Measurements from ENCODE around the gene TLL2. TPM values are rescaled to one million over a fixed set of nuclear protein-coding genes. Genes with fewer than 3 reads are reported as not detected.

The TLL2 gene
- total and polyA plus RNA-seq, 9 of the 15 experiments (the other 6 are each of a cell fraction or from before 2014, with no cell fraction given): 0.09 TPM; not detected in 8

DNA sequence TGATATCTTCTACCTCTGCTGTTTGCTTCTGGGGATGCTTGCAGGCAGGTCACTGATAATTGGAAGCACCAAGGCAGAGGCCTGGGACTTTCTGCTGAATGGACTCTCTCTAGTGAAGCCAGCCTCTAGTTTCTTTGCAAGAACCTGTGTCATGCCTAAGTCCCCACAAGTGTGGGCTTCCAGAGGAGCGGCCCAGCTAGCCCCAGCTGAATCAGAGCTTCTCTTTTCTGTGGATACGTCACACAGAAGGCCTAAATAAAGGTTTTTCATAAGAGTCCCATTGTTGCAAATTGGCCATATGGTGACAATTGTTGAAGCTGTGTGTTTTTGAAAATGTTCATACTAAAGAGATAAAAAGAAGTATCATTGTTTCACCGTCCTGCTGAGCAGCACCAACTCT is 148.2 kb downstream of the TLL2 start (continued):
- no peak for TF ChIP-seq CBFA2T2 (conservative IDR thresholded peaks at IDR 0.05)

- DNase-seq (ENCODE audit: extremely low read depth in 1 of 4, low spot score in 3 of 4) (no peak), FAIRE-seq (no peak), ATAC-seq (no peak)
- Histone ChIP-seq H2AFZ (ENCODE audit: low read depth, low read length) (no peak overlapping the region), H3K27ac (ENCODE audit: extremely low read depth, low read depth, low read length) (no peak overlapping the region), H3K4me1 (replicated peaks in 1 of 2; ENCODE audit: control insufficient read depth in 2 of 2, insufficient read depth in 2 of 2, low read length in 2 of 2) (no peaks in the 10 kb centered on the region), H4K20me1 (replicated peaks; ENCODE audit: control insufficient read depth, insufficient read depth, low read length) (no peaks in the 10 kb centered on the region), H3K9ac (ENCODE audit: insufficient read depth in 1 of 2, low read depth in 2 of 2, low read length in 2 of 2) (no peak overlapping the region), H3K4me2 (ENCODE audit: insufficient read depth, low read length) (no peak overlapping the region), H3K36me3 (ENCODE audit: control insufficient read depth, insufficient read depth, low read length) (no peaks in the 10 kb centered on the region), H3K79me2 (ENCODE audit: control insufficient read depth, insufficient read depth, low read length) (no peaks in the 10 kb centered on the region), H3K9me3 (replicated peaks; ENCODE audit: control insufficient read depth, insufficient read depth, low read depth, low read length) (no peaks in the 10 kb centered on the region), H3K4me3 (no peak overlapping the region), H3K9me1 (ENCODE audit: control insufficient read depth, insufficient read depth, low read length) (no peaks in the 10 kb centered on the region), H3K27me3 (ENCODE audit: control insufficient read depth in 2 of 2, insufficient read depth in 2 of 2, low read length in 2 of 2) (peaks cover 0 to 28% of the 10 kb centered on the region in 2 experiments; a peak in 2 of 5 replicates)
- POLR2A ChIA-PET: interaction anchor here (0.6 kb wide), 1 partner anchor 813 kb away, joined by 3 read pairs; no protein-coding TSS in a partner anchor
- CTCF ChIA-PET (ENCODE audit: low intra/inter-chr PET ratio): no interaction called here
- BruUV-seq (replicated peaks): no TSS peak
- intact Hi-C loops (cut with micrococcal nuclease): no loop called here
- 0% methylated on average over 3 of the region's 3 CpGs for whole genome bisulfite sequencing (ENCODE audit: insufficient coverage, low coverage, missing lambda C conversion rate)
- in situ Hi-C loops (cut with MboI): no loop called here
- no peak for TF ChIP-seq FOXA3 (CRISPR knock-in tag; conservative IDR thresholded peaks at IDR 0.05 in 1 of 2, IDR thresholded peaks at IDR 0.05 in 1 of 2)
- TF ChIP-seq, protein P1, sequence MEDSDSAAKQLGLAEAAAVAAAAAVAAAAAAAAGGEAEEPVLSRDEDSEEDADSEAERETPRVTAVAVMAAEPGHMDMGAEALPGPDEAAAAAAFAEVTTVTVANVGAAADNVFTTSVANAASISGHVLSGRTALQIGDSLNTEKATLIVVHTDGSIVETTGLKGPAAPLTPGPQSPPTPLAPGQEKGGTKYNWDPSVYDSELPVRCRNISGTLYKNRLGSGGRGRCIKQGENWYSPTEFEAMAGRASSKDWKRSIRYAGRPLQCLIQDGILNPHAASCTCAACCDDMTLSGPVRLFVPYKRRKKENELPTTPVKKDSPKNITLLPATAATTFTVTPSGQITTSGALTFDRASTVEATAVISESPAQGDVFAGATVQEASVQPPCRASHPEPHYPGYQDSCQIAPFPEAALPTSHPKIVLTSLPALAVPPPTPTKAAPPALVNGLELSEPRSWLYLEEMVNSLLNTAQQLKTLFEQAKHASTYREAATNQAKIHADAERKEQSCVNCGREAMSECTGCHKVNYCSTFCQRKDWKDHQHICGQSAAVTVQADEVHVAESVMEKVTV (CRISPR knock-in tag; IDR thresholded peaks at IDR 0.05): no peak
- no peak for TF ChIP-seq ETS2 (tag; IDR thresholded peaks at IDR 0.05; ENCODE audit: borderline replicate concordance, poor library complexity, severe bottlenecking)
- no peak for TF ChIP-seq FIP1L1 (IDR thresholded peaks at IDR 0.05; ENCODE audit: low read depth, low read length, poor library complexity, severe bottlenecking)
- no peak for TF ChIP-seq ZNF395 (CRISPR knock-in tag; IDR thresholded peaks at IDR 0.05)
- no peak for TF ChIP-seq PKNOX1 (IDR thresholded peaks at IDR 0.05)
- TF ChIP-seq HMGN3 (IDR thresholded peaks at IDR 0.05; ENCODE audit: borderline replicate concordance, extremely low read depth, insufficient read length, low read depth, low read length): no peak
- no peak for TF ChIP-seq NRF1 (conservative IDR thresholded peaks at IDR 0.05 in 1 of 2, IDR thresholded peaks at IDR 0.05 in 1 of 2)
- no peak for TF ChIP-seq RBFOX2 (IDR thresholded peaks at IDR 0.05; ENCODE audit: low read depth, low read length)
Observed at GRCh38 chr10:96360766-96361165, 153.0 kb downstream of the TLL2 start.

Data from K562 (cell line).